Endothelial cell of hepatic sinusoid (primary cell): ENCODE results near the gene DDX39B.
"Not testable (repeated sequence)": the region's sequence is repeated elsewhere in the genome, so short reads cannot be mapped to it uniquely, and the experiment has no call there.

Experiments used
- in situ Hi-C: cut with HindIII; loops from 2 replicates; pipeline ENCODE4 v1.10.0; 2017; ENCODE audit warnings: low sequenced_read_pairs

The DDX39B gene

DNA sequence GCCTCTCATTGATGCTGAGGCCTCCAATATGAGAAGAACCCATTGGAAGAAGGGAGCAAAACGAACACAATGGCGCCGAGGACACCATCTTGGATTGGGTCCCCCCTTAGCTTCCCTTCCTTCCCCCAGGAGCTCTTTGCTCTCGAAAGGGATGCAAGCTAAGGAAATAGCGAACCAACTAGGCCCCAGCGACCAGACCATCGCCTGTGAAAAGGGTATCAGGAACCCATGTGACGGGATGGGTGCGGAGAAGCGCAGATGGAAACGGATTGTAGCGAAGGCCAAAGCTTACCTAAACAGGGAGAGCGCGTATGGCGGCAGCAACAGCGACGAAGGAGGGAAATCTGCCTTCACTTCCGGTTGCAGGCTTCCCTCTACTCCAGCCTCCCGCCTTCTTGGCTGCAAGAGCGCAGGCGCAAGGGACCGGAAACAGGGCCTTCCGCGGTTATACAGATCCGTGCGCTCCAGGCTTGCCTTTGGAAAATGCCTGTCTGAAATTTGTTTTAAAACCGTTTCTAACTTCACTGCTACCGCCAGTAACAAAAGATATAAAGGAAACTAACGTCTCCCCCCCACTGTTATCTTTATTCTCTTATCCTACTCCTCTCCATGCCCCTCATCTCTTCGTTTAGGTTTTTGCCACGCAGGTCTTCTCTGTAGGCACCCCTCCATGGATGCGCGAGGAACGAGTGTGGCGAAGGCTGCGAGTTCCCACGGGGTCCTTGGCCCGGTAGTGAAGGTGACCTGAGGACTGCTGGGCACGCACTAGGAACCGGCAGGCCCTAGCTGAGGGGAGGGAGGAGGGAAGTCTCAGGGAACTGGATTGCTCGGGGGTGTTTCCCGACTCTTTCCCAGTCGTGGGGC lies at the start of gene DDX39B:
Gene DDX39B (minus strand): TSS at position 346 of the 864 bp plus-strand sequence. CDS start 1,471 bp downstream, outside the sequence.
- in situ Hi-C loops = loop anchor here (5.0 kb wide), 2 partner anchors 40 to 75 kb away; partner anchors contain the start of genes AIF1 and LTB

DNA sequence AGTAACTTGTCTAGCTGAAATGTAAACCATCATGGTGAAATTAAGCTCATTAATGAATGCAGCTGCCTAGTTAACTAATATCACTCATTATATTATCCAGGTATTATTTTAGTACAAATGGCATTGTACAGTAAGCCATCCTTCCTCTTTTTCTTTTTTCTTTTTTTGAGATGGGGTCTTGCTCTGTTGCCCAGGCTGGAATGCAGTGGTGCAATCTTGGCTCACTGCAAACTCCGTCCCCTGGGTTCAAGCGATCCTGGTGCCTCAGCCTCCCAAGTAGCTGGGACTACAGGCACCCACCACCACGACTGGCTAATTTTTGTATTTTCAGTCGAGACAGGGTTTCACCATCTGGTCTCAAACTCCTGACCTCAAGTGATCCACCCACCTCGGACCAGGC lies 48.9 kb upstream of the DDX39B start:
- in situ Hi-C loops = not testable (repeated sequence)

DNA sequence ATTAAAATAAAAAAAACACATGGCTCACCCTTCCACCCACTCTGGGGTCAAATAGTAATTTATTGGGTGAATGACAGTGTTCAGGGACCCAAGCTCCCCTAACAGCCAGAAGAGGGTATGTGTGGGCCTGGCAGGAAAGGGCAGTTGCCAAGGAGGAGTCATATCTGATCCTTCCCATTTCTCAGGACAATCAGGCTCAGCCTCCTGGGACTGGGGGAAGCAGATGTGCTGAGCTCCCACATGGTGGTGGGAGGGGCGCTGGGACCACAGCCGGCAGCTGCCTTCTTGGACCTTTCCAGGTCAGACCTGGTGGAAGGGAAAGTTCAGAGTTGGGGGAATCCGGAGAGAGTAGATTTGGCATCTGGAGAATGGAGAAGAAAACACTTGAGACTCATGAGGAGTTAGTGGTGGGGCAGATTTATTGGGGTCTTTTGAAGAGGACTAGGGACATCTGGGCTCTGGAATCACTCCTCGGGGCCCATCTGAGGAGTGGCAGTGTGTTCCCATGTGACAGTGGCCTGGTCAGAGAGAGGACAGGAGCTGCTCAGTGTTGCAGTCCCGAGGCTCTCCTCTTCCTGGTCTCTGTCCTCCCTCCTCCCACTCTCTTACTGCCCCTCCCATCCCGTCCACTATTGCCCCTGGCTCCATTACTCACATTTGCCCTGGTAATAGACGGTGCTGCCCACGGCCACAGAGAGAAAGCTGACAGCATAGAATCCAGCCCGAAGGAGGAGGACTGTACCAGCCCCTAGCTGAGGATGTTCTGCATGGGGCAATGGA lies 47.3 kb upstream of the DDX39B start:
- in situ Hi-C loops = no loop called here

DNA sequence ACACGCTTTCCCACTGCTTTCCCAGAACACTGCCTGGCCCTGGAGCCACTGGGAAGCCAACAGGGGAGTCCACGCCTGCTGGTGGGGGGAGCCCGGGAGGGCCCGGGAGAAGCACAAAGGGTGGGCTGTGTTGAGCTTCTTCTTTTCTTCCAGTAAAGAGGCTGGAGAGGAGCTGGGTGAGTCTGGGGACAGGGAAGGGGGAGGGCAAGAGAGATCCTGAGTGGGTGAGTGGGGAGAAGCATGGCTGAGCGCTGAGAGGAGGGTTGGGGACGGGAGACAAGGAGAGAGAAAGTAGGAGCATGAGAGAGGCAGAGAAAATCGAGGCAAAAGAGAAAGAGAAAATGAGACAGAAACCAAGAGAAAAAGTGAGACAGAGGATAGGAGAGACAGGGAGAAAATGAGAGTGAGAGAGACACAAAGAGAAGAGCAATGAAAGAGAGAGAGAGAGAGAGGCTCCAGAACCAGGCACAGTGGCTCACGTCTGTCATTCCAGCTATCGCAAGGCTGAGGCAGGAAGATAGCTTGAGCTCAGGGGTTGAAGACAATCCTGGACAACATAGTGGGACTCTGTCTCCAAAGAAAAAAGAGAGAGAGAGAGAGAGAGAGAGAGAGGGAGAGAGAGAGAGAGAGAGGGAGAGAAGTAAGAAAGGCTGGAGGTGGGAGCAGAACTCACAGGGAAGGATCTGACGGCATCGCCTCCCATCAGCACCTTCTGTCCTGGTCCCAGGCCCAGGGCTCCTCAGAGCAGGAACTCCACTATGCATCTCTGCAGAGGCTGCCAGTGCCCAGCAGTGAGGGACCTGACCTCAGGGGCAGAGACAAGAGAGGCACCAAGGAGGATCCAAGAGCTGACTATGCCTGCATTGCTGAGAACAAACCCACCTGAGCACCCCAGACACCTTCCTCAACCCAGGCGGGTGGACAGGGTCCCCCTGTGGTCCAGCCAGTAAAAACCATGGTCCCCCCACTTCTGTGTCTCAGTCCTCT lies 46.3 kb upstream of the DDX39B start:
- in situ Hi-C loops = no loop called here

DNA sequence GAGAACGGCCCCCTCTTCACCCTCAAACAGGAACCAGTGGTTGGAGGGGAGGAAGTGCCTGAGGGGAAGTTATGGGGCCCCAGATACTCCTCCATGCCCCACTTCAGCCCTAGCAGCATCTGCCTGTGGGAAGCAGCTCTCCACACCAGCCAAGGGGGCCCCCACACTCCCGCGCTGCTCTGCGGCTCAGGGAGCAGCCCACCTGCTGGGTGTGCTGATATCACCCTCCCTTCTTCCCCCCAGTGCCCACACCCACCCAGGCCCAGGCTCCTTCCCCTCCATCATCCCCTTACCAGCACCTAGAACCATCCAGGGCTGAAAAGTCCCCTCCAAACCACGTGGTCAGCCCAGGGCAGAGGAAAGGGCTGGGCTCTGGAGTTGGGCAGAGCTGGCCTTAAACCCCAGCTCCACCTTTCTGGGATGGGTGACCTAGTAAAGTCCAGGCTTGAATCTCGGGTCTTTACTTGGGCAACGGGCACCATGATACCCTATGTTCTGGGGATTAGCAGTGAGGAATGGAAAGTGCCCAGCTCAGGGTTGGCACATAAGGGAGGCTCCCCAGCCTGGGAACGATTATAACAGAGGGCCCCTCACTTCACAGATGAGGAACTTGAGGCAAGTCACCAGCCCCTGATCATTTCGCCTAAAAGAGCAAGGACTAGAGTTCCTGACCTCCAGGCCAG lies 44.9 kb upstream of the DDX39B start:
- in situ Hi-C loops = no loop called here

DNA sequence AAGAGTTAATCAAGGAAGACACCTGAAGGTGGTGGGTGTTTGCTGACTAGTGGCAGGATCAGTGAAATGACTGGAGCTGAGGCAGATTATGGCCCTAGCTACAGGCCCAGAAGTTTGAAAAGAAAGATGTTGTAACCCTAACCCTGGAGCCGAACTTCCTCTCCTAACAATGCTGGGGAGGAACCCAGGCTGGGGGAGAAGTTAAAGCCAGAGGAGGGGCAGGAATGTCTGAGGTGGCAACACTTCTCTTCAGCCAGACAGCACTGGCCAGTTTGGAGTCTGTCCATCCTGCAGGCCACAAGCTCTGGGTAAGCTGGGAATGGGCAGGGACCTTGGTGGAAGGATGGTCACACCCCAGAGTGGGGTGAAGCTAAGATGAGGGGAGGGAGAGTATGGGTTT lies 44.2 kb upstream of the DDX39B start, which contains the start of gene LST1:
Gene LST1 (plus strand): TSS at position 270 of the 400 bp plus-strand sequence. CDS start 1,023 bp downstream, outside the sequence.
- in situ Hi-C loops = no loop called here

DNA sequence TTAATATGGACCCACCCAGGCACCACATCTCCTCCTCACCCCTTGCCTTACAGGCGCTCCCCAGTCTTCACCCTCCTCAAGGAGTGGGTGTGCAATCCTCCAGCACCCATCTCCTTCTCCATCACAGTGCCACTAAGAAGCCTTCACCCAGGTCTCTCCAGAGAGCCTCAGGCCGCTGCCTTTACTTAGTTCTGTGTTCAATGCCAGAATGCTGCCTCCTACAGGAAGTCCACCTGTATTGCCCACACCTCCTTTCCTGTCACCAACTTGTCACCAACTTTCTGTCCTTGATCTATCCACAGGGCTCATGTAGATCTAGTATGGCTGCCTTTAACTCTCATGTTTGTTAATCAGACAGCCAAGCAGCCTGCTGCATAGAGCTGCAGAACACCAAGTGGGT lies 43.7 kb upstream of the DDX39B start:
- in situ Hi-C loops = no loop called here

DNA sequence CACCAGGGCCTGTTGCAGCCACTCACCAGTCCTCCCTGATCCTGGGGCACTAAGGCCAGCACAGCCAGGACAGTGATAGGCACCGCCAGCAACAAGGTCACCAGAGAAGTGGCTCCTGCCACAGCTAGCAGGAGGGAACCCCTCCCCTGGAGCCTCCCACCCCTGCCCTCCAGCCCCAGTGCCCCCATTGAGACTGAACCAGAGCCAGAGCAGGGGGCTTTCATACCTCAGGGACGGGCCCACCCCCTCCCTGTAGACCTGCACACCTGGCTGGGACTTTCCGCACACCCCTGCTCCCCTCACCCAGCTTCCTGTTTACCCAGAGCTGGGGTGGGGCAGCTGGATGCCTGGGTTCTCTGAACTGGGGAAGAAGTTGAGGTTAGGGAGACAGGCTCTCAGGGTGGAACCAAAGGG lies 40.4 kb upstream of the DDX39B start, which contains the start of gene LTB:
Gene LTB (minus strand): TSS at position 195 of the 414 bp plus-strand sequence. CDS start 7 bp downstream, at position 188.
- in situ Hi-C loops = loop anchor here (5.0 kb wide), 2 partner anchors 35 to 40 kb away; partner anchors contain the start of genes AIF1 and DDX39B

DNA sequence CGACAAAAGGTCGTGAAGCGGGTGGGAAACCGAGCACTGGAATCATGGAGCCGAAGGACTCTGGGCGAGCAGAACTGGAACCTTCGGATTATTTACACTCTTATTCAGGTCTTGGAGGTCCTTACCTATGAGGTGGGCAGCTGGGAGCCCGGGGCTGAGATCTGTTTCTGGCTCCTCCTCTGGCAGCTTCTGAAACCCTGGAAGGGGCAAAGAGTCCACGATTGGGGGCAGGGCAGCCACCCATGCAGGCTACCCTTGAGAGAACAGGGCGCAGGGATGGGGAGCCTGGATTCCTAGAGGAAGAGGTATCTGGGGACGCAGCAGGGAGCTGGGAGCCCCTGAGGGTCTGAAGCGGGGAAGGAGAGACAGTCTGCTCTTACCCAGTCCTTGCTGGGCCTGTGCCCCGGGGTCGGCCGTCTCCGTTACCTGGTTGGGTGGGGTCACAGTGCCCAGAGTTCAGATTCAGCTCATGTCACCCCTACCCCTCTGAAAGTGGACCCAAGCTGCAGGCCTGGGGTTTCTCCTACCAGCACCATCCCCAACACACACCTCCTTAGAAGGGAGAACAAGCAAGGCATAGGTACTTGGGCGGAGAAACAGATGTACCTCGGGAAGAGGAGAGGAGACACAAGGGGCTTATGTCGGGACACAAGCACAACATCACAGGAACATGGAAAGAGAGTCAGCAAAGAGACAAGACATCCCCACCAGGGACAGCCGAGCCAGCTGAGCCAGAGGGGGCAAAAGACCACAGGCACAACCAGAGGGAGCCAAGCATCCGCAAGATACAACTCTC lies 39.8 kb upstream of the DDX39B start:
- in situ Hi-C loops = loop anchor here (5.0 kb wide), 2 partner anchors 36 to 39 kb away; partner anchors contain the start of genes AIF1 and DDX39B

DNA sequence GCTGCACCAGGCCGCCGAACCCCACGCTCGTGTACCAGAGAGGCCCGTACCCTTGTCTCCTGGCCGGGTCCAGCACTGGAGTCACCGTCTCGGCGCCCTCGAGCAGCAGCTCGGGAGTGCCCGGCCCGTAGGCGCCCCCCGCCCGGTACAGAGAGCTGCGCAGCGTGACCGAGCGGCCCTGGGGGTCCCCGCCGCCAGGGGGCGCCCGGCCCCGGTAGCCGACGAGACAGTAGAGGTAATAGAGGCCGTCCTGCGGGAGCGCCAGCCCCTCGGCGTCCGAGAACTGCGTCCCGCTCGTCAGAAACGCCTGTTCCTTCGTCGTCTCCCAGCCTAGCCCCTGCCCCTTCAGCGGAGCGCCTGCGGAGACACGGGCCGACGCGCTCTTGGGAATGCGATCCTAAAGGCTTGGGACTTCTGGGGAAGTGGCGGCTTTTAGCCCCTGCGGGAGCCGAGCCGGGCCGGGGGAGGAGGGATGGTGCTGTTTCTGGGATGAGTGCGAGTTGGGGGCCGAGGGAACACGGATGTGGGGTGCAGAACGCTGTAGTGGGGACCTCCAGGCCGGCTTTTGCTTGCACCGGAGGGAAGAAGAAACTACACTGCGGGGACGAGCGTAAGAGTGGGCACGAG lies 39.1 kb upstream of the DDX39B start:
- in situ Hi-C loops = loop anchor here (5.0 kb wide), 2 partner anchors 36 to 39 kb away; partner anchors contain the start of genes AIF1 and DDX39B

DNA sequence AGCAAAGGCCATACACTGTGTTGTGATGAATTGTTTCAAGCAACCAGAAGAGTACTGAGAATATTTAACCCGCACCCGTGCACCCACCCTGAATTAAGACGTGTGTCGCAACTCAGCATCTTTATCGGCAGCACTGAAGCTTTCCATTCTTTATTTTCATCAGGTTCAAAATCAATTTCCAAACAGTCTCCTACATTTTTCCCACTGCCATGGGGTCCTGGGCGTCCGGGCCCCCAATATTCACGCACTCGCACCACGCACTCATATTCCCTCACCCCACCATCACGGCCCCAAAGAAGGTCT lies 38.6 kb upstream of the DDX39B start:
- in situ Hi-C loops = loop anchor here (5.0 kb wide), 2 partner anchors 37 to 38 kb away; partner anchors contain the start of genes AIF1 and DDX39B

DNA sequence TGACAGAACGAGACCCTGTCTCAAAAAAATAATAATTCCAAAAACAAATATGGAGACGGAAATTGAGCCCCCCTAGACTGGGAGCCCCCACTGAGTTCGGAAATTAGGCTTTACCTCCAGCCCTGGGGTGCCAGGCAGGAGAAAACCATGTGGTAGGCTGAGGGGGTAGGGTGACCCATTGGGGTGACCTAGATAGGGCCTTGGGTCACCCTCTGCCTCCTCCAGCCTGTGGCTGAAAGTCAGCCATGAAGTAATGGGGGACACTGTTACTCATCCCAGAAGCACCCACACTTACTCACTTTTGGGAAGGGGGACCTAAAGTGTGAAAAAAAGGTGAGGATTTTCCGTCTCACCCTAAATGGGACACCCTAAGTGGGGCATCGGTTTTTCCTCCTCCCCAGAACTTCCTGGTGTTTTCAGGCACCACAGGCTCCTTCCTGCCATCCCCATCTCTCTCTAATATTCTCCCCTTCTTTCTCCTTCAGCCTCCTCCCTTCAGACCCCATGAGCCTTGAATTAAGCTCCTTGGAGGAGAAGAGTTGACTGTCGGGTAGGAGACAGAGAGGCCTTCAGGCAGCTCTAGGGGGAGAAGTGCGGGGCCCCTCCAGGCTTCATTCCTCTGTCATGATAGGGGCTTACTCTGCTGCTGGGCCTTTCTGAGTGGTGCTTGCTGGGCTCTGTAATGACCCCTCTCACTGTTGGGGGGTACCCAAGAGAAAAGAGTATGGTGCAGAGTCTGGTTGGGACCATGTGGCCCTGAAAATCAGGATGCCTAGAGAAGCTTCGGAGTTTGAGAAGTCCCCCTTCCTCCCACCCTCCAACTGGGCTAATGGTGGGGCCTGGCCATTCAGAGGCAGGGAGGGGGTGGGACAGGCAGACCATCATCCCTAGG lies 38.0 kb upstream of the DDX39B start:
- in situ Hi-C loops = loop anchor here (5.0 kb wide), 2 partner anchors 37 to 38 kb away; partner anchors contain the start of genes AIF1 and DDX39B

DNA sequence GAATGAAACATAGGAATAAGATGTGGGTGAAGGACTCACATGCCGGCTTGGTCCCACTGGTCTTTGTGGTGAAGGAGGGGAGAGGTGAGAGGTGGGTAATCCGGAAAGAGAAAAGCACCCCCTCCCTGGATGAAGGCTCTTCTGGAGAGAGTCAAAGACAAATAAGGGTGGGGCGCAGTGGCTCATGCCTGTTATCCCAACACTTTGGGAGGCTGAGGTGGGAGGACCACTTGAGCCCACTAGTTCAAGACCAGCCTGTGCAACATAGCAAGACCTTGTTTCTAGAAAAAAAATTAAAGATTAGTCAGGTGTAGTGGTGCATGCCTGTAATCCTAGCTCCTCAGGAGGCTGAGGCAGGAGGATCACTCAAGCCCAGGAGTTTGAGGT lies 37.3 kb upstream of the DDX39B start:
- in situ Hi-C loops = no loop called here

DNA sequence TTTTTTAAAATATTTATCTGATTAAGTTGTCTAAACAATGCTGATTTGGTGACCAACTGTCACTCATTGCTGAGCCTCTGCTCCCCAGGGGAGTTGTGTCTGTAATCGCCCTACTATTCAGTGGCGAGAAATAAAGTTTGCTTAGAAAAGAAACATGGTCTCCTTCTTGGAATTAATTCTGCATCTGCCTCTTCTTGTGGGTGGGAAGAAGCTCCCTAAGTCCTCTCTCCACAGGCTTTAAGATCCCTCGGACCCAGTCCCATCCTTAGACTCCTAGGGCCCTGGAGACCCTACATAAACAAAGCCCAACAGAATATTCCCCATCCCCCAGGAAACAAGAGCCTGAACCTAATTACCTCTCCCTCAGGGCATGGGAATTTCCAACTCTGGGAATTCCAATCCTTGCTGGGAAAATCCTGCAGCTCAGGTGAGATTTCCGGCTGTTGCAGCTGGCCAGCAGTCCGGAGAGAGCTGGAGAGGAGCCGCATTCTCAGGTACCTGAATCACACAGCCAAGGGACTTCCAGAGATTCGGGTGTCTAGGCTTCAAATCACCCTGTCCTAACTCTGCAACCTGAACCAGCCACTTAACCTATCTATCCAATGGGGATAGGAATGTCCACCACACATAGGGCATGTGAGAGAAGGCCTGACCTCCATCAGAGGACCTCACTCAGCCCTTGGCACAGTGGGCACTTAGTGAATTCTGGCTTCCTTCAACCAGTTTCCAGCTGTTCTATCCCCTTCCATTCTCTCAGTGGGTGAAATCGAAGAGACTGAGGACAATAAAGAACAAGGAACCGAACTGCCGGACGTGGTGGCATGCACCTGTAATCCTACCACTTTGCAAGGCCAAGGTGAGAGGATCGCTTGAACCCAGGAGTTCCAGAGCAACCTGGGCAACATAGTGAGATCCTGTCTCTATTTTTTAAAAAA lies 36.6 kb upstream of the DDX39B start:
- in situ Hi-C loops = no loop called here

DNA sequence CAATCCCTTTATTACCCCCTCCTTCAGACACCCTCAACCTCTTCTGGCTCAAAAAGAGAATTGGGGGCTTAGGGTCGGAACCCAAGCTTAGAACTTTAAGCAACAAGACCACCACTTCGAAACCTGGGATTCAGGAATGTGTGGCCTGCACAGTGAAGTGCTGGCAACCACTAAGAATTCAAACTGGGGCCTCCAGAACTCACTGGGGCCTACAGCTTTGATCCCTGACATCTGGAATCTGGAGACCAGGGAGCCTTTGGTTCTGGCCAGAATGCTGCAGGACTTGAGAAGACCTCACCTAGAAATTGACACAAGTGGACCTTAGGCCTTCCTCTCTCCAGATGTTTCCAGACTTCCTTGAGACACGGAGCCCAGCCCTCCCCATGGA lies 35.8 kb upstream of the DDX39B start:
- in situ Hi-C loops = no loop called here

DNA sequence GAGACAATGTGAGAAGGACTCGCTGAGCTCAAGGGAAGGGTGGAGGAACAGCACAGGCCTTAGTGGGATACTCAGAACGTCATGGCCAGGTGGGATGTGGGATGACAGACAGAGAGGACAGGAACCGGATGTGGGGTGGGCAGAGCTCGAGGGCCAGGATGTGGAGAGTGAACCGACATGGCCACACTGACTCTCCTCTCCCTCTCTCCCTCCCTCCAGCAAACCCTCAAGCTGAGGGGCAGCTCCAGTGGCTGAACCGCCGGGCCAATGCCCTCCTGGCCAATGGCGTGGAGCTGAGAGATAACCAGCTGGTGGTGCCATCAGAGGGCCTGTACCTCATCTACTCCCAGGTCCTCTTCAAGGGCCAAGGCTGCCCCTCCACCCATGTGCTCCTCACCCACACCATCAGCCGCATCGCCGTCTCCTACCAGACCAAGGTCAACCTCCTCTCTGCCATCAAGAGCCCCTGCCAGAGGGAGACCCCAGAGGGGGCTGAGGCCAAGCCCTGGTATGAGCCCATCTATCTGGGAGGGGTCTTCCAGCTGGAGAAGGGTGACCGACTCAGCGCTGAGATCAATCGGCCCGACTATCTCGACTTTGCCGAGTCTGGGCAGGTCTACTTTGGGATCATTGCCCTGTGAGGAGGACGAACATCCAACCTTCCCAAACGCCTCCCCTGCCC lies 35.2 kb upstream of the DDX39B start:
- in situ Hi-C loops = no loop called here
